ENCODE results near the gene FRMD4A.

Gene FRMD4A

DNA sequence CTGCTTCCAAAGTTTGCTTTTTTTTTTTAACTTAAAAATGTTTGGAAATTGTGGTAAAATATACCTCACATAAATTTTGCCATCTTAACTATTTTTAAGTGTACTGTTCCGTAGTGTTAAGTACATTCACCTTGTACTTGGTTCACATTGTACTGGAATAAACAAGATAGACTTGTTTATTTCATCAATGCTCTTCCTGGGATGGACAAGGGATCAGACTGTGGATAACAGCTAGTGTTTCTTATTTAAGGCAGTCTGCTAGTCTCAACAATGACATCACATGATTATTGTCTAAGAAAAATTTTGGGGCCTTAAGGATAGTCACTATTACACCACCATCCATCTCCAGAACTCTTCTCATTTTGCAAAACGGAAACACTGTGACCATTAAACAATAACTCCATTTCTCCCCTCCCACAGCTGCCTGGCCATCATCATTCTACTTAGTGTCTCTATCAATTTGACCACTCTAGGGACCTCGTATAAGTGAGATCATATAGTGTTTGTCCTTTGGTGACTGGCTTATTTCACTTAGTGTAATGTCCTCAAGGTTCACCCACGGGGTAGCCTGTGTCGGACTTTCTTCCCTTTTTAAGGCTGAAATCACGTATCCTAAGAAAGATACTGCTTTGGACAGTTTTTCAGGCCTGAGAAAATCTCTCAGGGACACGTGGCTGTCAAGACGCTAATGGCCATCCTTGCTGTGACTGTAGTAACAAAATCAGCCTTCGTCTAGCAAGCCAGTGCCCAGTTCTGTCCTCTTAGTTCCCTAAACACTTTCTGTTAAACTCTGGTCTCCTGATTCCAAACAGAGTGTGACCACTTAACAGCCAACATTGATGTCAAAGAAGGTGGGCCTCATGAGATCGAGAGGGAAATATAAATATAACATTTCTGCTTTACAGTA is 305.2 kb downstream of the FRMD4A start:
- H3K4me3 ChIP-seq (ENCODE audit: low read depth, low read length) = no peak overlapping the region
- DNase-seq = no peak
- TF ChIP-seq, protein P1, sequence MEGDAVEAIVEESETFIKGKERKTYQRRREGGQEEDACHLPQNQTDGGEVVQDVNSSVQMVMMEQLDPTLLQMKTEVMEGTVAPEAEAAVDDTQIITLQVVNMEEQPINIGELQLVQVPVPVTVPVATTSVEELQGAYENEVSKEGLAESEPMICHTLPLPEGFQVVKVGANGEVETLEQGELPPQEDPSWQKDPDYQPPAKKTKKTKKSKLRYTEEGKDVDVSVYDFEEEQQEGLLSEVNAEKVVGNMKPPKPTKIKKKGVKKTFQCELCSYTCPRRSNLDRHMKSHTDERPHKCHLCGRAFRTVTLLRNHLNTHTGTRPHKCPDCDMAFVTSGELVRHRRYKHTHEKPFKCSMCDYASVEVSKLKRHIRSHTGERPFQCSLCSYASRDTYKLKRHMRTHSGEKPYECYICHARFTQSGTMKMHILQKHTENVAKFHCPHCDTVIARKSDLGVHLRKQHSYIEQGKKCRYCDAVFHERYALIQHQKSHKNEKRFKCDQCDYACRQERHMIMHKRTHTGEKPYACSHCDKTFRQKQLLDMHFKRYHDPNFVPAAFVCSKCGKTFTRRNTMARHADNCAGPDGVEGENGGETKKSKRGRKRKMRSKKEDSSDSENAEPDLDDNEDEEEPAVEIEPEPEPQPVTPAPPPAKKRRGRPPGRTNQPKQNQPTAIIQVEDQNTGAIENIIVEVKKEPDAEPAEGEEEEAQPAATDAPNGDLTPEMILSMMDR (IDR thresholded peaks at IDR 0.05; ENCODE audit: low read depth, low read length) = no peak
- H3K36me3 ChIP-seq = no peaks in the 10 kb centered on the region
- no peaks in the 10 kb centered on the region for H3K4me1 ChIP-seq
- H3K27me3 ChIP-seq = no peaks in the 10 kb centered on the region; the same call in 1 of the 2 replicates
- H3K9me3 ChIP-seq = no peaks in the 10 kb centered on the region

DNA sequence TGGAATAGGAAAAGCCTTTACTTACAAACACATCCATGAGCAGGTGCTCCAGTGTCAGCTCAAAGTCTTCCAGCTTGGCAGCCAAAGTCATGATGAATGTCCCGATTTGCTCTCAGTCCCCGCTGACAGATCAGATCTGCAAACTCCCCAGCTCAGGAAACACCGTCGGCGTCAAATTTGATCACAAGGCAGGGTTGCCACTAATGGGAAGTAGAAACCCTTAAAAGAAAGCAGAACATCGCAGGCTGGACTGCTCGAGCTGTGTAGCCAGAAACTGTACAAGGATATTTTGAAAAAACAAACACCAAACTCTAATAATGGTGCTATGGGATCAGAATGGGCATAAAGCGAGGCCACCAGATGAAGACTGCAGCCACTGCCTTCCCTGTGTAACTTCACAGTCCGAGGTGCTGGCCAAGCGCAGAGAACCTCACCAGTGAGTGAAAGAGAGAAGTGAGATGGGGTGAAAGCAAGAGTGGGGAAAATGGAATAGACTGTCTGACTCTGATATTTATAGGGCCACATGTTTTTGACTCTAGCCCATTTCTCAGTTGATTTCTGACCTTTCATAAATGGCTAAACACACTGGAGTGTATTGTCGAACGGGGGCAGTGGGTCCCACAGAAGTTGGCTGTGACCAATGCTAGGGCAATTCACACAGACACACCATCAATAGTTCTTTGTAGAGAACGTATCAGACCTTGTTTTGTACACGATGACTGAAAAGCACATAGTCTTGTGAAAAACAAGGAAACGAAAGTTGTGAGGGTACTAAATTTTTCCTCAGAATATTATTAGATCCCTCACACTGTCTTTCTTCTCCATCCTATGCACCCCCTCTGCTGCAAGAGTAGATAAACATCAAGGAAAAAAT is 306.2 kb downstream of the FRMD4A start:
- Histone ChIP-seq H3K4me3 (ENCODE audit: low read depth, low read length) (no peak overlapping the region), H3K9me3 (no peaks in the 10 kb centered on the region)

DNA sequence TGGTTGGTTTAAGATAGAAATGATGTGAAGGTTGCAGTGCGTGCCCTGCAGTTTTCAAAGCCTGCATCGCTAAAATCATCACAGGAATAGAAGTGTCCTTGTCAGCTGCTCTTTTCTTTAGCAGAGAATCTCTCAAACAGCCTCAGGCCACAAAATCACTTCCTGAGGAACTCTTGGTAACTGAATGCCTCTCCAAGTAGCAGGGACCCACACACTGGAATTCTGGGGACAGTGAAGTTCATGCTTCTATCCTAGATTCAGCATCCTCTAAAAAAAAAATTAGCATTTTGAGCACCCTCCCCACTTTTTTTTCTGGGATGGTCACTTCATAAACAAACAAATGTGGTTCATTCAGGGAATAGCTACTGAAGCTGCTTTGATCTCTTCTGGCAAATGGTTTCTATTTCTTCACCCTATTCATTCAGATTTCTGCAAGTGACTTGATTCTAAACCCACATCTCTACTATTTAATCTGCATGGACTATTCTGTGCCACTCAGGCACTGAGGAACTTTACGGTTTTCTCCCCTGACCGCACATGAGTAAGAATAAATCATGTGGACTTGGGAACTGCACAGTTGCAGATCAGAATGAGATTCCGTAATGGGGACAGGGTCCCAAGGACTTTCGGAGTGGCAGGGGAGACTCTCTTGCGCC is 306.9 kb downstream of the FRMD4A start:
- Histone ChIP-seq H3K36me3 (no peaks in the 10 kb centered on the region), H3K4me1 (no peaks in the 10 kb centered on the region), H3K9me3 (no peaks in the 10 kb centered on the region), H3K4me3 (ENCODE audit: low read depth, low read length) (no peak overlapping the region), H3K27me3 (no peaks in the 10 kb centered on the region; the same call in 1 of the 2 replicates)
- DNase-seq = no peak
- TF ChIP-seq, protein P1 (IDR thresholded peaks at IDR 0.05; ENCODE audit: low read depth, low read length) = no peak

More for the DNA sequence above, 306.2 kb downstream of the FRMD4A start:
- DNase-seq = no peak
- H3K27me3 ChIP-seq = no peaks in the 10 kb centered on the region; the same call in 1 of the 2 replicates
- no peaks in the 10 kb centered on the region for H3K4me1 ChIP-seq
- no peaks in the 10 kb centered on the region for H3K36me3 ChIP-seq
- TF ChIP-seq, protein P1 (IDR thresholded peaks at IDR 0.05; ENCODE audit: low read depth, low read length) = no peak

DNA sequence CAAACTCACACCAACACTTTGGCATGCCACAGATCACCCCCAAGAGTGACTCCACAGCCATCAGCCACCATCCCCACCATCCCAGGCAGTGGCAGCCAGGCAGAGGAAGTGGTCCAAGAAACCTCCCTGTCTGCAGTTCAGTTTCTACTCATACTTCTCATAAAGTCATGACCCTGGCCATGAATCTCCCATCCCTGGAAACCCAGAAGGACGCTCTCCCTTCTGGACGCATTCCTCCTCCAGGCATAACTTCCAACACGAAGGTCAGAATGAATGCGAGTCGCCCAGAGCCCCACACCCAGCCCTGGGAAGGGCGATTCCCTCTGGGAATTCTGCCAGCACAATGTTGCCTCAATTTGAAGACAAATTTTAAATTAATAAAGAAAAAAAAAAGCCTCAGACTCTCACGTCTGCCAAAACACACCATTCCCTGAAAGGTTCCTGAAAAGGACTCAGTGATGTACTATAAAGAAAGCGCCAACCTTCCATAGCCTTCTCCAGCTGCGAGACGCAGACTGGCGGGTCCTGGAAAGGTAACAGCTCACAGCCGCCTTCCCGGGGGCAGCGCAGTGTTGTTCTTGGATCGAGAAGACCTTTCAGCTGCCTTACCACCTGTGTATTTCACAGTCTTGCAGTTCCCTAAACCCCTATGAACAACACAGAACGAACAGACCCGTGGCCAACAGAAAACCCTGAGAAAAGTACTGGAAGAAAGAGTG is 307.6 kb downstream of the FRMD4A start:
- Histone ChIP-seq H3K9me3 (no peaks in the 10 kb centered on the region), H3K36me3 (no peaks in the 10 kb centered on the region)
- no peak for DNase-seq

DNA sequence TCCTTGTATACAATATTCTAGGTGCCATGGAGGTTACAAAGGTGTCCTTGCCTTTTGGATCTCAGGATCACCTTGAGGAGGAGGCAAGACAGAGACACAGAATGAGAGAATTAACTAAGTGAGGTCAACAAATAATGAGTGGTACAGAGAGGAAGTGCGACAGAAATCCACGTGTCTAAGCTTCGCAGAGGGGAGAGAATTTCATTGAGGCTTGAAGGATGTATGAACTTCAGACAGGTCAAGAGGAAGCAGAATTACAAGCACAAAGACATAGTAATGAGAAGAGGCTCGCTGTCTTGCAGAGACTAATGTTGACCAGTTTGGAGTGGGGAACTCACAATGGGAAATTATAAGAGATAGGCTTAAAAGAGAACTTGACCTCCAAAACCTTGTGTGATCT is 308.7 kb downstream of the FRMD4A start:
- Histone ChIP-seq H3K4me1 (no peaks in the 10 kb centered on the region), H3K27me3 (no peaks in the 10 kb centered on the region; the same call in 1 of the 2 replicates), H3K36me3 (no peaks in the 10 kb centered on the region), H3K4me3 (ENCODE audit: low read depth, low read length) (no peak overlapping the region), H3K9me3 (no peaks in the 10 kb centered on the region)
- no peak for DNase-seq
- TF ChIP-seq, protein P1 (IDR thresholded peaks at IDR 0.05; ENCODE audit: low read depth, low read length) = no peak

More for the DNA sequence above, 307.6 kb downstream of the FRMD4A start:
- Histone ChIP-seq H3K4me1 (no peaks in the 10 kb centered on the region), H3K4me3 (ENCODE audit: low read depth, low read length) (no peak overlapping the region), H3K27me3 (no peaks in the 10 kb centered on the region; the same call in 1 of the 2 replicates)
- TF ChIP-seq, protein P1 (IDR thresholded peaks at IDR 0.05; ENCODE audit: low read depth, low read length) = no peak

Measured in BE2C (cell line).